Panc1 (cell line): ENCODE results near the gene GPD1. TPM values are rescaled to one million over a fixed set of nuclear protein-coding genes. Genes with fewer than 3 reads are reported as not detected.

ENCODE experiments used
- ATAC-seq: fragments of 200-7000 bp; cut with Tn5 transposase; 2 replicates; pipeline ENCODE4 v1.9.1; 2020; ENCODE audit warnings: mild to moderate bottlenecking, moderate library complexity
- BruUV-seq: library from RNA; stranded (reverse); fragments of 400-500 nt; replicated peaks from 2 replicates; lab custom pipeline; 2021; lab: Mats Ljungman, UMichigan
- CTCF ChIA-PET: fragments of 300-600 bp; sonication (Branson Sonifier 250); formaldehyde crosslinking; loops from one replicate; lab custom pipeline; 2022; ENCODE audit warnings: antibody characterized with exemption; lab: Charles Lee
- POLR2A ChIA-PET: fragments of 300-600 bp; sonication (Branson Sonifier 250); formaldehyde crosslinking; loops from one replicate; lab custom pipeline; 2022; ENCODE audit warnings: antibody characterized with exemption; lab: Charles Lee
- DNase-seq: peaks from one replicate; pipeline ENCODE4 v3.0.0-alpha.2; 2010; ENCODE audit warnings: low read depth, low spot score
- H3K27ac ChIP-seq: 2 replicates; pipeline ENCODE4 v1.5.1; 2011; ENCODE audit warnings: mild to moderate bottlenecking, low read length, inconsistent platforms
- H3K27me3 ChIP-seq: fragments of 200-500 bp; sonication (Bioruptor generic); 2 replicates; pipeline ENCODE4 v1.6.0; 2014; ENCODE audit warnings: low read length, inconsistent platforms; ENCODE audit not compliant: control insufficient read depth, insufficient read depth
- H3K36me3 ChIP-seq: fragments of 200-500 bp; sonication (Bioruptor generic); 2 replicates; pipeline ENCODE4 v1.5.1; 2014; ENCODE audit warnings: inconsistent platforms, mild to moderate bottlenecking, low read length, moderate library complexity; ENCODE audit not compliant: control insufficient read depth, insufficient read depth
- H3K4me1 ChIP-seq: 2 replicates; pipeline ENCODE4 v1.5.1; 2011; ENCODE audit warnings: inconsistent platforms, mild to moderate bottlenecking, low read length, moderate library complexity; ENCODE audit not compliant: control insufficient read depth, insufficient read depth
- H3K4me3 ChIP-seq, 2 experiments: 2 replicates each; pipeline ENCODE4 v1.5.1; 2011 to 2012; ENCODE audit warnings: low read depth in 2 of 2, low read length in 2 of 2, mild to moderate bottlenecking in 2 of 2, inconsistent platforms in 1 of 2, moderate library complexity in 1 of 2
- H3K9me3 ChIP-seq: fragments of 200-500 bp; sonication (Bioruptor generic); 2 replicates; pipeline ENCODE4 v1.5.1; 2014; ENCODE audit warnings: low read depth, mild to moderate bottlenecking, inconsistent platforms, low read length, moderate library complexity; ENCODE audit not compliant: control insufficient read depth, insufficient read depth
- POLR2AphosphoS5 ChIP-seq: IDR thresholded peaks from 2 replicates; pipeline ENCODE4 v1.6.1; 2012; ENCODE audit warnings: mild to moderate bottlenecking, low read depth, low read length, moderate library complexity
- SIN3A ChIP-seq: IDR thresholded peaks from 2 replicates; pipeline ENCODE4 v1.6.1; 2012; ENCODE audit warnings: low read depth, mild to moderate bottlenecking, low read length, moderate library complexity, borderline replicate concordance; ENCODE audit not compliant: insufficient read depth
- TCF7L2 ChIP-seq: IDR thresholded peaks from 2 replicates; pipeline ENCODE4 v1.6.1; 2011; ENCODE audit warnings: mild to moderate bottlenecking, low read depth, low read length, inconsistent platforms
- in situ Hi-C: cut with HindIII; loops from 2 replicates; pipeline ENCODE4 v1.10.0; 2016; ENCODE audit warnings: low sequenced_read_pairs, low pct_unique_long_range_greater_than_20kb
- intact Hi-C: fragments of 100-400 bp; cut with micrococcal nuclease; formaldehyde crosslinking; loops from one replicate; pipeline ENCODE4 v1.10.0; 2022; ENCODE audit not compliant: unreplicated experiment
- total RNA-seq: library from RNA; stranded (reverse); gene quantifications from one replicate; pipeline ENCODE4 v1.2.1, GENCODE V29; 2021; ENCODE audit not compliant: unreplicated experiment
- TF ChIP-seq, protein P1 (sequence below): fragments of 450-650 bp; IDR thresholded peaks from 2 replicates; pipeline ENCODE4 v1.5.1; 2017; ENCODE audit warnings: mild to moderate bottlenecking
- TF ChIP-seq, protein P2 (sequence below), 2 experiments: IDR thresholded peaks; 2 replicates each; pipeline ENCODE4 v1.6.1; 2011 to 2012; ENCODE audit warnings: low read depth in 2 of 2, control low read depth in 1 of 2, low read length in 1 of 2, mild to moderate bottlenecking in 1 of 2, moderate library complexity in 1 of 2; ENCODE audit not compliant: insufficient read depth in 1 of 2

Gene GPD1
- total RNA-seq, 1 experiment from 2014 or later = 0.28 TPM

DNA sequence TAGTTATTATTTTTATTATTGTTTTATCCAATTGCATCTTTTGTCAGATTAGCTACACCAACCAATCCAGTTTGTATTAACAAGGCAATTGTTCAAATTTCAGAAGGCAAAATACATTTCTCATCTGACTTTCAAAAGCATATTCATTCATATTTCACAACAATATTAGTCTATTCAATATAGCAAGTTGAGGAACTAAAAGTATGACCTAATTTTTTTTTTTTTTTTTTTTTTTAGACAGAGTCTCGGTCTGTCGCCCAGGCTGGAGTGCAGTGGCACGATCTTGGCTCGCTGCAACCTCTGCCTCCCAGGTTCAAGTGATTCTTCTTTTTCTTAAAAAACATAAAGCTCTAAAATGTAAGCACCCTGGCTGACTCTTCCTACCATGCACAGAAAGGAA, 25.5 kb downstream of the GPD1 start:
- no peaks in the 10 kb centered on the region for H3K27me3 ChIP-seq
- H3K27ac ChIP-seq = no peak overlapping the region
- no peak for TF ChIP-seq TCF7L2
- no peak for TF ChIP-seq POLR2AphosphoS5
- TF ChIP-seq, protein P1, sequence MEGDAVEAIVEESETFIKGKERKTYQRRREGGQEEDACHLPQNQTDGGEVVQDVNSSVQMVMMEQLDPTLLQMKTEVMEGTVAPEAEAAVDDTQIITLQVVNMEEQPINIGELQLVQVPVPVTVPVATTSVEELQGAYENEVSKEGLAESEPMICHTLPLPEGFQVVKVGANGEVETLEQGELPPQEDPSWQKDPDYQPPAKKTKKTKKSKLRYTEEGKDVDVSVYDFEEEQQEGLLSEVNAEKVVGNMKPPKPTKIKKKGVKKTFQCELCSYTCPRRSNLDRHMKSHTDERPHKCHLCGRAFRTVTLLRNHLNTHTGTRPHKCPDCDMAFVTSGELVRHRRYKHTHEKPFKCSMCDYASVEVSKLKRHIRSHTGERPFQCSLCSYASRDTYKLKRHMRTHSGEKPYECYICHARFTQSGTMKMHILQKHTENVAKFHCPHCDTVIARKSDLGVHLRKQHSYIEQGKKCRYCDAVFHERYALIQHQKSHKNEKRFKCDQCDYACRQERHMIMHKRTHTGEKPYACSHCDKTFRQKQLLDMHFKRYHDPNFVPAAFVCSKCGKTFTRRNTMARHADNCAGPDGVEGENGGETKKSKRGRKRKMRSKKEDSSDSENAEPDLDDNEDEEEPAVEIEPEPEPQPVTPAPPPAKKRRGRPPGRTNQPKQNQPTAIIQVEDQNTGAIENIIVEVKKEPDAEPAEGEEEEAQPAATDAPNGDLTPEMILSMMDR = no peak
- TF ChIP-seq, protein P2, sequence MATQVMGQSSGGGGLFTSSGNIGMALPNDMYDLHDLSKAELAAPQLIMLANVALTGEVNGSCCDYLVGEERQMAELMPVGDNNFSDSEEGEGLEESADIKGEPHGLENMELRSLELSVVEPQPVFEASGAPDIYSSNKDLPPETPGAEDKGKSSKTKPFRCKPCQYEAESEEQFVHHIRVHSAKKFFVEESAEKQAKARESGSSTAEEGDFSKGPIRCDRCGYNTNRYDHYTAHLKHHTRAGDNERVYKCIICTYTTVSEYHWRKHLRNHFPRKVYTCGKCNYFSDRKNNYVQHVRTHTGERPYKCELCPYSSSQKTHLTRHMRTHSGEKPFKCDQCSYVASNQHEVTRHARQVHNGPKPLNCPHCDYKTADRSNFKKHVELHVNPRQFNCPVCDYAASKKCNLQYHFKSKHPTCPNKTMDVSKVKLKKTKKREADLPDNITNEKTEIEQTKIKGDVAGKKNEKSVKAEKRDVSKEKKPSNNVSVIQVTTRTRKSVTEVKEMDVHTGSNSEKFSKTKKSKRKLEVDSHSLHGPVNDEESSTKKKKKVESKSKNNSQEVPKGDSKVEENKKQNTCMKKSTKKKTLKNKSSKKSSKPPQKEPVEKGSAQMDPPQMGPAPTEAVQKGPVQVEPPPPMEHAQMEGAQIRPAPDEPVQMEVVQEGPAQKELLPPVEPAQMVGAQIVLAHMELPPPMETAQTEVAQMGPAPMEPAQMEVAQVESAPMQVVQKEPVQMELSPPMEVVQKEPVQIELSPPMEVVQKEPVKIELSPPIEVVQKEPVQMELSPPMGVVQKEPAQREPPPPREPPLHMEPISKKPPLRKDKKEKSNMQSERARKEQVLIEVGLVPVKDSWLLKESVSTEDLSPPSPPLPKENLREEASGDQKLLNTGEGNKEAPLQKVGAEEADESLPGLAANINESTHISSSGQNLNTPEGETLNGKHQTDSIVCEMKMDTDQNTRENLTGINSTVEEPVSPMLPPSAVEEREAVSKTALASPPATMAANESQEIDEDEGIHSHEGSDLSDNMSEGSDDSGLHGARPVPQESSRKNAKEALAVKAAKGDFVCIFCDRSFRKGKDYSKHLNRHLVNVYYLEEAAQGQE (IDR thresholded peaks at IDR 0.05; ENCODE audit: insufficient read depth in 1 of 2, low read depth in 2 of 2, low read length in 1 of 2) = no peak
- TF ChIP-seq SIN3A = no peak
- no TSS peak for BruUV-seq
- in situ Hi-C loops = no loop called here
- DNase-seq = no peak
- intact Hi-C loops = no loop called here
- H3K4me1 ChIP-seq = no peaks in the 10 kb centered on the region
- ChIA-PET POLR2A (no interaction called here), CTCF (no interaction called here)
- H3K9me3 ChIP-seq = no peaks in the 10 kb centered on the region
- ATAC-seq = no peak
- no peak overlapping the region for H3K4me3 ChIP-seq
- H3K36me3 ChIP-seq = peaks cover 4% of the 10 kb centered on the region

DNA sequence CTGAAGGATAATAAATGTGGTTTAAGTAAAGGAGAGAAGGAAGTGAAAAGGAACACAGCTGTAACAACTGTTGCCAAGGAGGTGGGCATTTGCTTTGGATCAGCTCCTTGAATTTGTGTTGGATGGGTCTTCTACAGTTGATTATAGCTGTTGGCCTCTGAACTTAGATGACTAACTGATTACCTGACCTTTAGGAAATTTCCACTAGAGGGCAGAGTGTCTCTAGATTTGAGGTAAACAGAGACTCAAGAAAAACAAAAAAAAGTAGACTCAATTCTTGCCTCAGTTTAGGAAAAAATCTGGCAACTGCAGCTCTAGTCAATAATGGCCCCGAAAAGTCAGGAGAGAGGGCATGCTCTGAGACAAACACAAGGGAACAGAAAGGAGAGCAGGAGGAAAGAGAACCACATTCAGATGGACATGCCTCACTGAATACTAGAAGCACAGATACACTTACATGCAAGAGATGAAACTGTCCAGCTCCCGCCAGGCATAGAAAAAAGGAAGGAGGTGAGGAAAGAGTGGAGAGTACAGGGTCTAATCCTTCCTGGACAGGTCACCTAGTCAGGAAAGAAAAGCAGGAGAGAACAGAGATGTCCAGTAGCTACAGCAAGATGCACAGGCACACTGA, 28.8 kb downstream of the GPD1 start:
- DNase-seq (no peak), ATAC-seq (no peak)
- no peaks in the 10 kb centered on the region for H3K9me3 ChIP-seq
- in situ Hi-C loops = no loop called here
- H3K4me1 ChIP-seq = no peaks in the 10 kb centered on the region
- ChIA-PET CTCF (interaction anchor here (0.6 kb wide), 2 partner anchors 22 to 100 kb away, joined by 3 read pairs; no protein-coding TSS in a partner anchor), POLR2A (no interaction called here)
- H3K4me3 ChIP-seq = no peak overlapping the region
- TF ChIP-seq, protein P1 = no peak
- TF ChIP-seq, protein P2 (IDR thresholded peaks at IDR 0.05; ENCODE audit: insufficient read depth in 1 of 2, low read depth in 2 of 2, low read length in 1 of 2) = no peak
- TF ChIP-seq POLR2AphosphoS5 (no peak; the same call in 1 of the 2 replicates), TCF7L2 (no peak), SIN3A (no peak)
- intact Hi-C loops = no loop called here
- no TSS peak for BruUV-seq
- no peaks in the 10 kb centered on the region for H3K27me3 ChIP-seq
- H3K36me3 ChIP-seq = peaks cover 10% of the 10 kb centered on the region
- H3K27ac ChIP-seq = no peak overlapping the region
